Suppressor macrophage (primary cell): ENCODE data around the gene KMT2C.

ENCODE experiments used
- DNase-seq, 4 experiments: peaks; one replicate each; pipeline ENCODE4 v3.0.0-alpha.2; 2020 to 2022

KMT2C gene

DNA sequence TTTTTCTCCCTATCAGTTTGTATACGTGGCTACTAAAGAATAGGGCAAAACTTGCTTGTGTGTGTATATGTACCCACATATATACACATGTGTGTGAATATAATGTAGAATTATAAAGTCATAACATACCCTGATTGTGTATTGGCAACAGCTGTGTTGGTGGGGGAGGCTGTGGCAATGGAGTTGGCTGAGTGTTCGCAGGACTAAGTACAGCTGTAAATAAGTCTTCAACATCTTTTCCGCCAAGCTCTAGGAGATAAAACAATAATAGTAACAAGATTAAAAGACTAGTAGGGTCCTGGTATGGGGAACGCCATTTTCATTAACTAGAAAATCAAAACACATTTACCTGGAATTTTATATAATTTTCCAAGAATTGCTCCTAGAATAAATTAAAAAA is 241.9 kb downstream of the KMT2C start:
- no peak for DNase-seq

GRCh38 chr7:152189061-152189460 is 246.7 kb downstream of the KMT2C start:
- peak in 1 of 4 experiments; percentile 10 for DNase-seq

- DNase-seq, result no peak
Measured at GRCh38 chr7:152185558-152185957, 250.2 kb downstream of the KMT2C start.

GRCh38 chr7:152180587-152180986 is 255.2 kb downstream of the KMT2C start:
- peak in 1 of 4 experiments; percentile 10 for DNase-seq

GRCh38 chr7:152180048-152180447 is 255.8 kb downstream of the KMT2C start:
- DNase-seq, result no peak

DNA sequence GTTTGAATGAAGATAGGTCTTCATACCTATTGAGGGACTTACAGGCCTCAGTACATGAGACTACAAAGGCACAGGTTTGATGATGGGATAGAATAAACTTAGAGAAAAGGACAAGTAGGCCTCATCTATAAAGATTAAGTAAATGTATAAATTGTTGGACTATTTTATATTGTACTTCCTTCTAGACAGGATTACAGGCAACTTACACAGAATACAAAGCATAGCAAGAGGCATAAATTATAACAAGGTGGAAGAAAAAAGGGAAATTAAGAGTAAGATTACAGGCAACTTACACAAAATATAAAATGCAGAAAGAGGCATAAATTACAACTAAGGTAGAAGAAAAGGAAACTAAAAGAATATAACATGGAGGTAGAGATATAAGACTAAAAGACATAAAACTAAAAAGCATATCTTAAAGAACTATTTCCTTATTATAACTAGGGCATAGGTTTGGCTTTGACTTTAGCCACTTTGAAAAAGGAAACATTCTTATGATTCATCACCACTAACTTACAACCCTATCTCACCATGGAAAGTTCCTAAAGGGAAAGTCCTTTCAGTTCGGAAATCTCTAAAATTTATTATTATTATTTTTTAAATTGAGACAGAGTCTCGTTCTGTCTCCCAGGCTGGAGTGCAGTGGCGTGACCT is 257.3 kb downstream of the KMT2C start:
- no peak for DNase-seq

GRCh38 chr7:152177681-152178404 is 258.0 kb downstream of the KMT2C start:
- DNase-seq, result no peak

DNA sequence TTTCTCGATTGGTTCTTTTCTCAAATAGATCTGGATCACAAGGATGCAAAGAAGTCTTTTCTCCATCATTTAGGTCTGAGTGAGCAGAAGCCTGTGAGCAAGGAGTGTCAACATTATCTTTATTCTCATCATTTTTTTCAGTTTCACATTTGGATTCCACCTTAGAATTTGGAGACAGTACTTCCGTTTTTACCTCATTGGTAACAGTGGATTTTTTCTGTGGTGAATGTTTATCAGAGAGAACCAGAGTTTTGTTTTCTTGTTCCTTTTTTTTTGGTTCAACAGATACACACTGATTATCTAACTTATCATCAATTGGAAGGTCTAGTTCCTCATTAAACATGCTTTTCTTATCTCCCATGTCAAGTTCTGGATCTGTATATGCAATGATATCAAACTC is 259.0 kb downstream of the KMT2C start:
- no peak for DNase-seq

- DNase-seq, result no peak
Measured at GRCh38 chr7:152173372-152174070, 262.3 kb downstream of the KMT2C start.

DNA sequence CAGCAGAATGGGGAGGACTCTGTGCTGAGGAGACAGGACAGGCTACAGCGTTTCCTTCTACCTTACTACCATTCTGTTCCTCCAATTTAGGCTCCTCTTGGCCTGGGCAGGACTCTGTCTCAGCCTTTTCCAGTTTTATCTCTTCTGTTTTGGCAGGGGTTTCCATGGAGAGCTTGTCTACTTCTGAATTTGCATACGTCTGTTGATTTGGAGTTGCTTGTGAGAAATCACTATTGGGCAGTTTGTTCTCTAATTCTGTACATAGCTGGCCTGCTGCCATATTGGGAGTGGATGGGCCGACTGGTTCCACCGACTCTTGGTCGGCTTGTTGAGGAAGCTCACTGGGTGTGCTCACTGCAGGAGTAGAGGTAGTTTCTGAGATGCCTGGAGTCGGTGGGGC is 273.5 kb downstream of the KMT2C start:
- DNase-seq, result no peak

DNA sequence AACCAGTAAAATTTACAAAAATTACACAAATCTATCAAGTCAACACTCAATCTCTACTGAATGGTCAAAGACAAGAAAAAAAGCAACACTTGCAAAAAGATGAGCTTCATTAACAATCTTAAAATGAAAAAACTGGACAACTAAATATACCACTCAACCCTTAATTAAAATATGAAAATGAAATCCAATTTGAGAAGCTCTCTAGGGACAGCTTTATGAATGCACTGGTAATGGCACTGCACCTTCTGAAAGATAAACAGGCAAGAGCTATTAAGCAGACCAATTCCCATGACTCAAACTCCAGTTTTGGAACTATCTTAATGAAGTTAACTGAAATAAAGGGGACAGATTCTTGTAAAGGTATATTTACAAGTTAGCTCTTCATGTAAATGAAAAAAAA is 274.6 kb downstream of the KMT2C start:
- no peak for DNase-seq

DNA sequence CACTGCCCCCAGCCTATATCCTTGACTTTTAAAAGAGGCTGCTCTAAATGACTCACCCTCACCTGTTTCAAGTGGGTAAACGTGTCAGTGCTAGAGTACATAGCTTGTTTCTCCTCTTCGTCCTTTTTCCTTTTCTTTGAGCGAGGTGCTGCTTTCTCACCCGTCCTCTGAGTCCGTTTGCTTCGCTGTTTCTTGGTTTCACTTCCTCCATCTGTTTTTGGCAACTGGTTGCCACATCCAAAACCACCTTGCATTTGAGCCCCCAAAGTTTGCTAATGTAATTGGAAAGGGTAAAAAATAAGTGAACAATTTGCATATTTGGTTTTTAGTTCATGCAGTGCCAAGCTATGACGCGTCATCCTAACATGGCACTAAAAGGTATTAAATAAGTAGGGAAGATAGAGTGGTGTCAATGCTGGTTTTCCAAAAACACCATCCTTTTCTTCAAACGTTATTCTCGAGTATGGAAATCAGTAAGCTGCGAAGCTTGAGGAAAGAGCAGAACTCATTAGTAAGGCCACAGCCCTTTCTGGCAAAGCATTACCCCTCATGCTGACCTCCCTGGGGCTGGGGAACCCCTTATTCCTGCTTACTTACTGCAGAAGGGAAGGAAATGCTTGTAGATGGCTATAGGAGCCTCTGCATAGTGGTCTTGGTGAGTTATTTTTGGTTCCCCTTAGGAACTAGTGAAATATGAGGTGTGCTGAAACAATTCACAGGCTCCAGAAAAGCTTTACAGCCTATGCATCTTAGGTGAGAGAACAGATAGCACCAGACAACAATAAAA is 276.8 kb downstream of the KMT2C start:
- peak; percentile 18 to 56 (median 45) for DNase-seq

- DNase-seq, result no peak
Measured at GRCh38 chr7:152152267-152152666, 283.5 kb downstream of the KMT2C start.

GRCh38 chr7:152149363-152149762 is 286.4 kb downstream of the KMT2C start:
- no peak for DNase-seq

GRCh38 chr7:152148706-152149105 is 287.1 kb downstream of the KMT2C start:
- DNase-seq, result no peak

DNA sequence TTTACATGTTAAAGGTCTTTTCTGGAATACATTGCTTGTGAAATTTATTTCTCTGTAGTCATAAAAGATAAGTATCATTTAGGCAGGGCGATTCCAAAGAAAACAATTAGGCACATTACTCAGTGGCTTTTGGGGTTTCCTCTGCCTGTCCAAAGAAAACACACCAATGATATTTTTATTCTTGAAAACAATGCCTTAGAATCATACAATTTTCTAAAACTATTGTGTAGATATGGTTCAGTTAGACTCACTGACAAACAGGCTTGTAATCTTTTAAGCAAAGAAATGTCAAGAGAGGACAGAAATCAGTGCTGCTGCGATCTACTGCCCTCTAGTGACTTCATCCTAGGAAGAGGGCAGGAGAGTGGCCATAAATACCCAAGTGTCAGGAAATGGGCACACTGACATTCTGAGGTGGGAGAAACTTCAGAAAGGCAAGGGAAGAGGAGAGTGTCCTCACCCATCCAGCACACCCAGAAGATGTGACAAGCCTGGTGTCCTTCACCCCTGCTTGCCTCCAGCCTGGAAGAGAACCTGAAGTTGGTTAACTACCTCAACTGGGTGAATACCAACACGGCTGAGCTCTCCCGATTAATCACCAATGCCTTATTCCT is 289.8 kb downstream of the KMT2C start:
- peak; percentile 26 to 57 (median 46) for DNase-seq

DNA sequence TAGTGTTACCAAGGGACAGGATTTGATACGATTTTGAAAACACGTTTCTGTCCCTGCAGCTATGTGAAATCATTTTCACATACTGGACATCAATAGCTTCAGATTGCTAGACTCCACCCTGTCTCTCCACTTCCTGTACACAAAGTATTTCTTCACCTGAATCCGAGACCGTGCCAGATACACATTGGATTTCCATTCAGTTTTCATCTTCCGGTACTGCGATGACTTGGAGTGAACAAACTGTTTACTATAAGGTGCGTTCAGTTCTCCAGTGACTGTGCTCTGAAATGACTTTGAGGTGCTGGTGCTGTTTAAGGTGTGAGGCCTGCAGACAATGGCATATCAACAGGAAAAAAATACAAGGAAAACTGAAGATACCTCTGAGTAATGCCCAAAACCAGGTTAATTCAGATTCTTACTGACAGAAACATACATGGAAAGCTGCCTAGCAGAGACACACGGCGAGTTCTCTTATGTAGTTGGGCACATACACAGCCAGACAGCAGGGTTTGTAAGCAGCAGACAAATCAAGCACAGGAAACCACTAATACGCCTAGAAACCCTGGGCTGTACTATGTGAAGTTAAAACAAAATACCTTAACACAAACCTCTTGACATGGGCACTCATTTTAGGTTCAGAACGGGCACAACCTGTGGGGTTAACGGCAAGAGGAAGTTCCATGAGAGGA is 291.1 kb downstream of the KMT2C start:
- DNase-seq, result no peak

DNA sequence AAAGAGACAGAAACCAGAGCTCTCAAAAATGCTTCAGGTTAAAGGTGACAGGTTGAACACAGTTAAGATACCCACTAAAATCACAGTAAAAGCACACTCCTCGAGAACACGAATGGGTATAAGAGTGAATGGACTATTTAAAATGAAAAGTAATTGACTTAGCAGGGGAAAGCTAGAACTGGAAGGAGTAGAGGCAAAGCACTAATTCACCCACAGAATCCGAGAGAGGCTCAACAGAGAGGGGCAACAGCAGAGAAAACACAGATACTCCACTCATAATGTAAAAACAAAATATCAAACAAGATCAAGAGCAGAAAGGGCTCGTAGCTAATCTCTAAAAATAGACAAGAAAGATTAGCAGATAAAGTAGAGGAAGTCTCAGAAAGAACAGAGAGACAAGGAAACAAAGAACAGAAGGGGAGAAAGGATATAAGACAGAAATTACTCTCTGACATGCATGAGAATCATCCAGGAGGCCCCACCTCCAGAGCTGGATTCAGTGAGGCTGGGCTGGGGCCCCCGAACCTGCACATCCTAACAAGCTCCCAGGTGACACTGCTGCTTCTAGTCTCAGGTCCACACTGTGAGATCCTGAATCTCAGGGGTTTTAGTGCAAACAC is 292.7 kb downstream of the KMT2C start:
- no peak for DNase-seq

GRCh38 chr7:152140560-152140959 is 295.2 kb downstream of the KMT2C start:
- DNase-seq, result no peak

DNA sequence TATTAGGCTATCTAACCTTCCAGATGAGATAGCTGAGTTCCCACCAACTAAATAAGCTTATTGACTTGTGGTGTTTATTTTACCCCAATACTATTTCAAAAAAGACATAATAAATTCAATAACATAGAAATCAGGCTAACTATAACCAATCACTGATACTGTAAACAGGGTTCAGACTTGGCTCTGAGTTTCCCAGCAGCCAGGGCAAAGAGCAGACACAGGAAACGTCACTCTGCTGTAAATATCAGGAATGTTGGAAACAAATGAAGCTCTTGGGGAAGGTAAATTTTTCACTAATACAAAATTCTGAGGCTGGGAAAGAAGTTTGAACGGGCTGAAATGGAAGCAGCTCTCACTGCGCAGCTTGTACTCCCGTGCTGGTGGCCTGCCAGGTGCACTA is 295.7 kb downstream of the KMT2C start:
- DNase-seq, result no peak

- DNase-seq, result peak in 2 of 4 experiments; percentile 4 to 10
Measured at GRCh38 chr7:152137476-152138025, 298.3 kb downstream of the KMT2C start.
